ENCODE data around the gene ZNRD2.
A peak's percentile ranks its signal among the peaks of the same experiment; 100 is the strongest.

ZNRD2 gene

GRCh38 chr11:65540290-65541092, 29.8 kb upstream of the ZNRD2 start:
- peak; percentile 80 for TF ChIP-seq CTCF (IDR thresholded peaks at IDR 0.05; ENCODE audit: borderline replicate concordance, insufficient read depth, low read depth, low read length)
- H3K4me3 ChIP-seq (ENCODE audit: low read depth, low read length), result peak overlapping the region; percentile 82

GRCh38 chr11:65541093-65541982, 28.9 kb upstream of the ZNRD2 start:
- TF ChIP-seq CTCF (IDR thresholded peaks at IDR 0.05; ENCODE audit: borderline replicate concordance, insufficient read depth, low read depth, low read length), result no peak
- H3K4me3 ChIP-seq (ENCODE audit: low read depth, low read length), result peak overlapping the region; percentile 82

- no peak overlapping the region for H3K4me3 ChIP-seq (ENCODE audit: low read depth, low read length)
- TF ChIP-seq CTCF (IDR thresholded peaks at IDR 0.05; ENCODE audit: borderline replicate concordance, insufficient read depth, low read depth, low read length), result no peak
Observed at GRCh38 chr11:65542738-65543390, 27.4 kb upstream of the ZNRD2 start.

DNA sequence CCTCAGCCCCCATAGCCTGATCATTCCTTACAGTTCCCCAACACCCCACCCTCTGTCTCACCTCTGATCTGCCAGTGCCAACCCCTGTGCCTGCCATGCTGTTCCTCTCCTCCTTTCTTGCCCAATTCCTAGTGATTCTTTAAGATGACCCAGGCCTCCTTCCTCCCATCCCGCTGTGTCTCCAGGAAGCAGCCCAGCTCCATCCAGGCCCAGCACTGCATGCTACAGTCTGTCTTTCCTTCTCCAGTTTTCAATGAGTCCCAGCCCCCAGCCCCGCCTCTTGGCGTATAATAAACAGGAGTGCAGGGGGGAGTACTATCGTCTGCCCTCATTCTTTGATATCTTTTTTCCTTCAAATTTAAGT, 24.4 kb upstream of the ZNRD2 start:
- H3K4me3 ChIP-seq (ENCODE audit: low read depth, low read length), result no peak overlapping the region
- TF ChIP-seq CTCF (IDR thresholded peaks at IDR 0.05; ENCODE audit: borderline replicate concordance, insufficient read depth, low read depth, low read length), result no peak

- peak overlapping the region; percentile 57 for H3K4me3 ChIP-seq (ENCODE audit: low read depth, low read length)
Observed at GRCh38 chr11:65546217-65546958, 23.9 kb upstream of the ZNRD2 start.

More at GRCh38 chr11:65546217-65546958, 23.9 kb upstream of the ZNRD2 start:
- TF ChIP-seq CTCF (IDR thresholded peaks at IDR 0.05; ENCODE audit: borderline replicate concordance, insufficient read depth, low read depth, low read length), result no peak
